ENCODE data around the gene BHLHE40.

The BHLHE40 gene

DNA sequence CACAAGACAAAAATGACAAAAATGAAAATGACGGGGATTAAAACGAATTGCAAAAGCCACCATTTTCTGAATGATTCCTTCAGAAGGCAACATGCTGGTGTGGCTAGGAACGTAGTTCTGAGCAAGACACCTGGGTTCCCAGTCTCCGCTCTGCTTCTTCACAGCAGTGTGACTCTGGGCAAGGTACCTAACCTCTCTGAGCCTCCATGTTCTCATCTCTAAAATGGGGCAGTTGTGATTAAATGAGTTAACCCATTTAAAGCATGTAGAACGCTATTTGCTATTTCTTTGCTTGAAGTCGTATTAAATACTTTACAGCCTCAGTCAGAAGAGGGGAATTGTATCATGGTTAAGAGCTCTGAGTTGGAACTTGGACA lies 23.6 kb downstream of the BHLHE40 start:
- DNase-seq, result no peak

DNA sequence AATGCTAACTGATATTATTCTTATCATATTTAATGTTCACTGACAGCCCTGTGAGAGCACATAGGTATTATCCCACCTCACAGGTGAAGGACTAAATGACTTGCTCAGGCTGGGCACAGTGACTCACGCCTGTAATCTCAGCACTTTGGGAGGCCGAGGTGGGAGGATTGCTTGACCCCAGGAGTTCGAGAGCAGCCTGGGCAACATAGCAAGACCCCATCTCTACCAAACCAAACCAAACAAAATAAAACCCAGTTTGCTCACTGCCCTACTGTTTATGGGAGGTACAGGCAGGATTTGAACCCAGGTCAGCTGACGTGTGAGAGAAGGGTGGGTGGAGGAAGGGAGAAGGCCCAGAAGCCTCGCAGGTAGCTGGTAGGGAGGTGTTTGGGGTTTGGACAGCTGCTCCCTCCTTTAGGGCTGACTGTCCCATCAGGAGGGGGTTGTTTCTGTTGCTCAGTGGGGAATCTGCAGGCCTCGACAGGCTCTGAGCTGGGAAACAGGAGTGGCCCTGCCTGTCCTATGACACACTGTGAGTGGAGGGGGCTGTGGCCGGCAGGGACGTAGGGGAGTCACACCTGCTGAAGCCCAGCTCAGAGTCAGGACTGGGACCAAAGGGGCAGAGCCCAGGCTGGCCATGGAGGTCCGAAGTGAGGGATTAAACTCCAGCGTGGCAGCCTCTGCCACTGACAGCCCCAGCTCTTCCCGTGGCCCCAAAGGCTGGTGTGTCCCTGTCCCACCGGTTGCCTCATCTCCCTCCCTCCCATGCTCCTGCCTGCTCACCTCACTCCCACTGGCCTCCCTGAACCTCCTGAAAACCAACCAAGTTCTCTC lies 25.3 kb downstream of the BHLHE40 start:
- DNase-seq, result no peak

DNA sequence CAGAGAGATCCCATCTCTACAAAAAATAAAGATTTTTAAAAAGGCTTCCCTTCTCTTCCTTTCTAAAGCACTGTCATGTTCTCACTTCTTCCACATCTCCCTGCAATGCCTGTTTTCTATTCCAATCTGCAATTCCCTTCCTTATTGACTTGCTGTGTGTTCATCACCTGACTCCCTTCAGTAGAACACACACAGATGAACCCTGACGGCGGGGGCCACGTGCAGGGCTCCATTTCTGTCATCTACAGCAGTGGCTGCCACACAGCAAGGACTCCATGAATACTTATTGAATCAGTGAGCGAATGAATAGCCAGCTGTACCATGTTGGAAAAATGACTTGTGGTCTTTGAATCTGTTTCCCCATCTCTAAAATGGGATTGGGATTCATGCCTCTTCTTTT lies 26.1 kb downstream of the BHLHE40 start:
- no peak for DNase-seq

DNA sequence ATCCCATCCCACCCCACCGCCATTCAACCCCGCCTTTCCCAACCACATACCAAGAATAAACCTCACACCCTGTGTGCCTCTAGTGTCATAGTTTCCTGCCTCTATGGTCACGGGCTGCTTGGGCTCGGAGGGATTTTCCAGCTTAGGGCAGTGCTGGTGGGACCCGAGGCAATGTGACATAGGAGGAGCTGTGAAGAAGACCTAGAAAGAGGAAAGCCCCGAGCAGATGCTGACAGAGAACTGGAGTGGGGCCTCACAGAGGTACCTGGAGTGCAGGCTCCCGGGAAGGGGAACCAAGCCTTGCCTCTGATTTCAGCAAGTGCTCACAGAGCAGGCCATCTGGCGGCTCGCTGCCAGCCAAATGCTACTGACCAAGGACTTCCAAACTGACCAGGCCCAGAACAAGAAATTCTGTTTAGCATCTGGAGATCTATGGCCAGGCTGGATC lies 27.5 kb downstream of the BHLHE40 start:
- no peak for DNase-seq

DNA sequence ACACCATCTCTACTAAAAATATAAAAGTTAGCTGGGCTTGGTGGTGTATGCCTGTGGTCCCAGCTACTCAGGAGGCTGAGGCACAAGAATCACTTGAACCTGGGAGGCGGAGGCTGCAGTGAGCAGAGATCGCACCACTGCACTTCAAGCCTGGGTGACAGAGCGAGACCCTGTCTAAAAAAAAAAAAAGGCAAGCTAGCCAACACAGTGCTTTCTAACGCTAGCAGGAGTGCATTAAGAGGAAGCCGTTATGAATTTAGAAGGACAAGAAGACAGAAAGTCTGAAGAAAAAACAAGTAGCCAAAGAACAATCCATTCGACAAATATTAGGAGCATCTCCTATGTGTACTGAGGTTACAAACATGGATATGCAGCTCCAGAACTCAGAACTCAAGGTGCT lies 28.6 kb downstream of the BHLHE40 start:
- no peak for DNase-seq

DNA sequence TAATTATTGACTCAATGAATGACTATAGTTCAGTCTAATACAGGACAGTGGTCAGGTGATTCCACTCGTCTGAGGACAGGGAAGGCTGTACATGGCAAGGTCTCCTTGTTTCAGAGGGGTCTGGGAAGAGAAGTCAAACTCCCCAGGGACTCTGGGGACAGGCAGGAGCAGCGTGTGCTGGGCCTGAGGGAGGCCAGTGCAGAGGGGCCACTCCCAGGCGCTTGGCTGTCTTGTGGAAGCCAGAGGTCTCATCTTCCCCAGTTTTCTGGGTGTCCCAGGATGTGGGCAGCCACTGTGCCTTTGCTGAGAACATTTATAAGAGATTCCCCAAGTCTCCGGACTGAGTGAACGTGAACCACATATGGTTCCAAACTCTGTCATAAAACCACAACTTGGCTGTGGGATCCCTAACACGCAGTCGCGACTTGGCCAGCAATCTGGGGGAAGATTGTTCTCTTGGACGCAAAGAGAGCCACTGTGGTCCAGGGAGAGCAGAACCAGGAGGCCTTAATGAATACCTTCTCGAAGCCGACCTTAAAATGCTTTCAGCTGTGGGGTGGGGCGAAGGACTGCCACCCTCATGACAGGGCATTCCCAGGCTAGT lies 30.4 kb downstream of the BHLHE40 start:
- DNase-seq, result no peak

DNA sequence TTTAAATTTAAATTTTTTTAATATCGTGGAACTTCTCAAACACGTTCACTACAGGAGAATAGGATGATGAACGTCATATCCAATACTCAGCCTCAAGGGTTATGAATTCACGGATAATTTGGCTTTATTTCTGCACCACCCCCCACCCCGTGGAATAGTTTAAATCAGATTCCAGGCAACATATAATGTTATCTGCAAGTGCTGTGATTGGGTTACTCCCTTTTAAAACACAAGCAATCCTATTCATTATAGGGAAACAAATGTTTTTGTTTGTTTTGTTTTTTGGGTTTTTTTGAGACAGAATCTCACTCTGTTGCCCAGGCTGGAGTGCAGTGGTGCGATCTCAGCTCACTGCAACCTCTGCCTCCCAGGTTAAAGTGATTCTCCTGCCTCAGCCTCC lies 30.9 kb downstream of the BHLHE40 start:
- no peak for DNase-seq

DNA sequence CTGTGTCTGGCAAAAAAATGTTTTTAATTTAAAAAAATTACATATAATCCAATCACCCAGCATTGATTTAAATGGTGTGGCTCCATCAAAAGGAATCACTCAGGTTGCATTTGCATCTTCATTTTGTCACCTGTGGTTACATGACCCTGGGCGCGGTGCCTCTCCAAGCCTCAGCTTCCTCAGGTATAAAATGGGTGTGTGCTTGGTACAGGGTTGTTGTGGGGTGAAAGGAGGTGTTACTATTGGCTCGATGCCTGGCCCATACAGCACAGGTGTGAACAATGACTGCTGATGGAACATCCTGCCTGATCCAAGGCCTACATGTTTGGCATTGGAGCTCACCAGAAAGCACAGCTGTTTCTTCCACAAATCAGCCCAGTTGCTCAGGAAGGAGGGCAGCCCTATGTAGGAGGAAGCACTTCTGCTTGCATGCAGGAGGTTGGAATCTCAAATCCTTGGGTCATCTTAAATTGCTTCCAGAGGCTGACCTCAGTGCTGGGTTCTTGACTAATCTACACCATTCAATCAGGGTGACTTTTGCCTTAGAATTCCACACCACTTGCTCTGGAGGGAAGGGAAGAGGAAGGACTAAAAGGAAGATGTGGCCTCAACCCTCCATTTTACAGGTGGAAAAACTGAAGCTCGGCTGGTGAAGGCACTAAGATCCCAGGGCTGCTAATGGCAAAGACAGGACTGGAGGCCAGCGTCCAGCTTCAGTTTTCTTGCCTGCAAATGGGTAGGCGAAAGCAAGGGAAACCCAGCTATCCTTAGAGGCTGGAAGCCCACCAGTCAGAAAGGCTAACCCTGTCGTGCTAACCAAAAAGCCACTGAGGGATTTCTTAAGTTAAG lies 31.7 kb downstream of the BHLHE40 start:
- DNase-seq, result no peak

DNA sequence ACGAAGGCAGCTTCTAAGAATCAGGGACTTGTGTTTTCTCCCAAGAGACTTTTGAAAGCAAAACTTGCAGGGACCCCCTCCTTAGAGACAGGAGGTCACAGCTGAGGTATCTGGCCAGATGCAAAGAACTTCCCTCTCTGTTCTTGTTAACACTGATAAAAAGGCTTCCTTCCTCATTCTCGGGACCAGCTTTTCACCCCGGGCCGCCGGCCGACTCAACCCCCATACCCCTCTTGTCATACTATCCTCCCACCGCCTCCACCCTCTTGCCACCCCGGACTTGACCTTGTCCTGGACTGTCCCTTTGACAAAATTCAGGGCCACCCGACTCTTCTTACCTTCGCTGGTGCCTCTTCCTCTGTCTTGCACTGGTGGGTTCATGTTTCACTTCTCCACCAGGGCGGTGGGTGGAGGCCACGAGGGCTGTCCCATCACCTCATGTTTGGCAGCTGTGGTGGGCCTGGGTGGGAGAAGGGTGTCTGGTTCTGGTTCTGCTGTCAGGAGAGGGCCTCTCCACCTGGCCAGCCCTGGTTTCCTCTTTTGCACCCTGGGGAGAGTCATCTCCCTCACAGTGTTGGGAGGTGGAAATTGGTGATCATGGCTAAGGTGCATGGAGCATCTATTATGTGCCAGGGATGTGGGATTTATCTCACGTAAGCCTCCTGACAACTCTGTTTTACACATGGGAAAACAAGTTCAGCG lies 32.5 kb downstream of the BHLHE40 start:
- DNase-seq, result no peak

DNA sequence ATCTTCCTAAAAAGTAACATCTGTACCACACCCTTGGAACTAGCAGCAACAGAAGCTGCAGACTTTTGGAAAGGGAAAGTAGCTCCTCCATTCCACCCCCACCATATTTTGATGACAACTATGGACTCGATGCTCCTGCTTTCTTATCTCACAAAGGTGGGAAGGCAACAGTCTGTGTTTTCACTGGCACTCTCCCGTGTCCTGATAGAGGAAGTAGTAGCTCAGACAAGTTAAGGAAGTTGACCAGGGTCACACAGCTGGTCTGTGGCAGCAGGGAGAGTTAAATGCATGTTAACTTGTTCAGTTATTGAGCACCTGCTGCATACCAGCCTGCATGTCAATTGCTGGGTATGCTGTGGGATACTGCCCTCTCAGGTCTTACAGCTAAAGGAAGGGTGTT lies 33.1 kb downstream of the BHLHE40 start:
- no peak for DNase-seq

DNA sequence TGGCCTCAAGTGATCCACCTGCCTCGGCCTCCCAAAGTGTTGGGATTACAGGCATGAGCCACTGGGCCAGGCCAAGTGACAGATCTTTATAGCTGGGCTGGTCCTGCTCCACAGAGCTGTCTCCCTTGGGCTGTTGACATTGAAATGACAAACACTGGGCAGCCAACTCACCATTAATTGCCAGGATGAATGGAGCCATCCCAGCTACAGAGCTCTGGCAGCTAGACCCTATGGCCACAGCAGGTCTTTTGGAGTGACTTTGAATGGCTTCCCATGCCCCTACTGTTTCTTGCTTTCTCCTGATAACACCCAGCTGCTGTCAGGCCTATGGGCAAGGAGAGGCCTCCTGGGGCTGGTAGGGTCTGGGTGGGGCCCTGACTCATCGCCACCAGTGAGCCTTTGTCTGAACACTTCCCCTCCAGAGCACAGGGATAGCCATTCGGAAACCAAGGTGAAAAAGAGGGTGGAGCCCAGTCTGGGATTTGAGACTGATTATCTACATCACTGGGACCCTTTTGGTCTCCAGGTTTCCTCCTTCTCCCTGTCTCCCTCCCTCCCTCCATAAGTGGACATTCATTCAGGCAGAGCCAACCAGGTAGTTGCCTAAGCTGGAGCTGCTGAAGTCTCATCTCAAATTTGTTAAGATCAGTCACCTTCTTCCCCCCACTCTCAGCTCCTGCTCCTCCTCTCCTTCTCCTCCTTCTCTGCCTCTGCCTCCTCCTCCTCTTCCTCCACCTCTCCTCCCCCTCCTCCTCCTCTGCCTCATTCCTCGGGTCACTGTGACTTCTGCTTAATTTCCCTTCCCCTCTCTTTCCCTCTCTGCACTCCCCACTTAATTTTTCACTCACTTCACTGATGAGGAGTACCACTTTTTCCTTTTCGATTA lies 34.0 kb downstream of the BHLHE40 start:
- DNase-seq, result no peak

DNA sequence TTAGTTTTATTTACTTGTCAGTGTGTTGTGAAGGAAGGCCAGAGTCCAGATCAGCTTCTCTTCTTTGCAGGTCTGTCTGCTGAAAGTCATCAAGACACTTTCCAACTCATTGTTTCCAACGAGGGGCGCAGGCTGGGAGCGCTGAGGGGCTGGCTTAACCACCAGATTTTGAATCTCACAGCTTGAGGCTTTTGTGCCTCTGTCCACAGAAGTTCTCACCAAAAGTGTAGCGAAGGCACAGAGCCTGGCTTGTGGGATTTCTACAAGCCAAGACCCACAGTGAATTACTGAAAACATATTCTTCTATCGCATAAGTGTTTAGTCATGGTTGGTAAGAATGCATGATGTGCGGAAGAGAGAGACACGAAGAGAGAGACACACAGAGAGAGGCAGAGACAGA lies 35.2 kb downstream of the BHLHE40 start:
- no peak for DNase-seq

DNA sequence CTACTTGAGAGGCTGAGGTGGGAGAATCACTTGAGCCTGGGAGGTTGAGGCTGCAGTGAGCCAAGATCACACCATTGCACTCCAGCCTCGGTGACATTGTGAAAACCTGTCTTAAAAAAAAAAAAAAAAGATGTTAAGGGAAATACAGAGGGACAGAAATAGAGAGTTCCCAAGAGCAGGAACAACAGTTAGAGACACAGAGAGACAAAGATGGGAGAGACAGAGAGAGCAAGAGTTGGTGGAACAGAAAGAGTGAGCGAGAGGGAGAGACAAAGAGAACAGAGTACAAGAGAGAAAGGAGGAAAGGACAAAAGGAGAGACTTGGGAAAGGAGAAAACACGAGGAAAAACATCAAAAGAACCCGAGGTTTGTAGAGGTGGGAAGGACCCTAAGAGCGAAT lies 35.8 kb downstream of the BHLHE40 start:
- DNase-seq, result no peak

DNA sequence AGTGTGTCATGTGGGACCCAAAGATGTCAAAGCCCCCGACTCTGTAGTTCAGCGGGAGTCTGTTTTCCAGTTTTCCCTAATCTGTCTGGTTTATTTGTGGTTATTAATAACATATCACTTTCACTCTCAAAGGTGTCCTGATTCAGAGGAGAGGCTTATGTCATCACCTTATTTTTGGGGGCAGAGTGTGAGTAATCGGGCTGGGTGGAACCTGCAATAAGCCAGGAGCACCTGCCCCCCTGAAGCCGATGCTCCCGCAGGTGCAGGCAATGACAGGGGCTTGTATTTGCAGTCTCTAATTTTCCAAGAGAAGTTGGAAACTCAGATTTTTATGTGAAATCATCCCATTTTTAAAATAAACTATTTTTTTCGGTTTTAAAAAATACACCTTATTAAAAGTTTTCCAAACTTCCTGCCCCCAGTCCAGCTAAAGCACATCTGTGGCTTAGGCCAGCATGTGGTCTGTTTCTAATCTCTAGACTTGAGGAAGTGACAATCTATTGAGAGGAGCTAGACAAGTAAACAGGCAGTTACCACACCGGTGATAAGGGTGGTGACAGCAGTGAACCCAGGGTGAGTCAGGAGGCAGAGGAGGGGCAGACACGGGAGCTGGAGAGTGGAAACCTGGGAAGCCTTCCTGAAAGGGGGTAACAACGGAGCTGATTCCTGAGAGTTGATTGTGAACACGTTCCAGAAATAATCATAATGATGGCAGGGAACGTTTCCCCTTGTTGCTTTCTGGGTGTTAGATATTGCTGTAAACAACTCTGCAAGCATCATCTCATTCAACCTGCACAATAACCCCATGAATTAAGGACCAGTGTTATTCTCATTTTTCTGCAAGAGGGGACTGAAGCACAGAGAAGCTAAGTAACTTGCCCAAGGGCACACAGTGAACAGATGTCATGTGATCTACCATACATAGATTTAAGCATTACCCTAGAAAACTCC lies 37.2 kb downstream of the BHLHE40 start:
- no peak for DNase-seq

DNA sequence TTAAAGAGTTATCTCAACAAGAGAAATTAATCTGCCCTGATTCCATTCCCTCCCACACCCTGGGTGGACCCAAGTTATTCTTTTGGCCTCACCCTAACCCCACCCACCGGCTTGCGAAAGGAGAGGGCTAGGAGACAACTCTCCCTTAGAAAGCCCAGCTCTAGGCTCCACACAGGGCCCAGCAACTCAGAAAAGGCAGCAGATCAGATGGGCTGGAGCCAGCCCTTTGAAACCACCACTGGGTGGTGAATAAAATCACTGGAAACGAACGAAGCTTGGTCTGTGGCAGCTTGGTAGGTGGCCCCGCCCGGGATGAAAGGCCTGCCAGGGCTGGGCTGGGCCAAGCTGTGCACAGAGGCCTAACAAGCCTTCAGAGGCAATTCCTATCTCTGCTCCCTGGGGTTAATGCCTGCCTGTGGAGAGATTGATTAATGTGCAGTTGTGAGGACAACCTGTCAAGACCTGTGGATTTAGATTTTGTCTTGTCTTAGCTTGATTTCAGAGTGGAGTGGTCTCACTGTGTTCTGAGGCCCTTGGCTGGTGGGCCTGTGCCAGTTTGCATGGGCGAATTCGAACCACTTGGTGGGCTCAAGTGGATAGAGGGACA lies 38.8 kb downstream of the BHLHE40 start:
- no peak for DNase-seq

DNA sequence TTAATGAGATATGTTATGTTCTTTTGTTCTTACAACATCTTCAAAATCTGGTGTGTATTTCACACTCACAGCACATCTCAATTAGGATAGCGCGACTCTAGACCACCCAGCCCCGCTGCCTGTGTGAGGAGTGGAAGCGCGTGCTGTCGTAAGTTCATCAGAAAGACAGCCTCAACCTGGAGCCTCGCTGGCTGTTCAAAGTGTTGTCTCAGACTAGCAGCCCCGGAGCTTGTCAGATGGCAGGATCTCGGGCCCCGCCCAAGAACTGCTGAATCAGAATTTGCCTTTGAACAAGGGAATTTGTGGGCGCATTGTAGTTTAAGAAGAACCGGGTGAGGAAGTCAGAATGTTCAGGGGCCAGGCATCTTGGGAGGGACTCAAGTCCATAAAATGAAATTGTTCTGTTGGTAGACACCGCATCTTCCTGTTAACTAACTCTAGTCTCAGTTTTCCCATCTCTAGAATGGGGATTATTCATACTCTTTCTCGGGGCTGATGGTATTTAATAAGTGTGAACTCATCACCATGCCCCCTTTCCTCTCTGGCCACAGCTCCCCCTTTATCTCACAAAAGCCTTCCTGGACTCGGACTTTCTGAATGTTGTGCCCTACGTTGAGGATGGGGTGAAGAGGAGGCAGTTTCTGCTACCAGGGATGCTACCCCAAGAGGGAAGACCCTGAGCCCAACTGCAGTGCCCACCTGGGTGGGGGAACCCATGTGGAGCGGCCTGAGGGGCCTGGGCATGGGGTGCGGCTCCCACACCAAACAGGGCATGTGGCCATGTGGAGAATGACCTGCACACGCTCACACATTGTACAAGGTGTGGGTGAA lies 40.4 kb downstream of the BHLHE40 start:
- no peak for DNase-seq

DNA sequence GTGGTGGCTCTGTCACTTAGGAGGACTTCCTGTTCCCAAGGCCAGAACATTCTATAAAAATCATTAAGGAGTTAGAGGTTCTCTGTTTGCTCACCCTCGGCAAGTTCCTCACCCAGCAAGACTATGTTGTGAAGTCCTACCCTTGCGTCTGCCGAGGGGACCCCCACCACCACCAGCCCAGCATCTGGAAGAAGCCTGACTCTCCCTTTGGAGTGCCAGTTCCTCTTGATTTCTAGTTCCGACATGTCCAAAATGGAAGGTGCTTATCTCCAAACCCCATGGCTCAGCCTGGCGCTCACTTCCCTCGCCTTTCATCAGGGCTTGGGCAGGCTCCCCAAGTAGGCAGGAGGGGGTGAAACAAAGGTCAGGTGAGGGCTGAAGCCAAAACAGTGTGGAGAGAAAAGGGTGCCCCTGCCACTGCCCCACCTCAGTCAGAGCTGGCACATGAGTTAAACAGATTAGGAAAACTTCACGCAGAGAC lies 41.0 kb downstream of the BHLHE40 start:
- no peak for DNase-seq

DNA sequence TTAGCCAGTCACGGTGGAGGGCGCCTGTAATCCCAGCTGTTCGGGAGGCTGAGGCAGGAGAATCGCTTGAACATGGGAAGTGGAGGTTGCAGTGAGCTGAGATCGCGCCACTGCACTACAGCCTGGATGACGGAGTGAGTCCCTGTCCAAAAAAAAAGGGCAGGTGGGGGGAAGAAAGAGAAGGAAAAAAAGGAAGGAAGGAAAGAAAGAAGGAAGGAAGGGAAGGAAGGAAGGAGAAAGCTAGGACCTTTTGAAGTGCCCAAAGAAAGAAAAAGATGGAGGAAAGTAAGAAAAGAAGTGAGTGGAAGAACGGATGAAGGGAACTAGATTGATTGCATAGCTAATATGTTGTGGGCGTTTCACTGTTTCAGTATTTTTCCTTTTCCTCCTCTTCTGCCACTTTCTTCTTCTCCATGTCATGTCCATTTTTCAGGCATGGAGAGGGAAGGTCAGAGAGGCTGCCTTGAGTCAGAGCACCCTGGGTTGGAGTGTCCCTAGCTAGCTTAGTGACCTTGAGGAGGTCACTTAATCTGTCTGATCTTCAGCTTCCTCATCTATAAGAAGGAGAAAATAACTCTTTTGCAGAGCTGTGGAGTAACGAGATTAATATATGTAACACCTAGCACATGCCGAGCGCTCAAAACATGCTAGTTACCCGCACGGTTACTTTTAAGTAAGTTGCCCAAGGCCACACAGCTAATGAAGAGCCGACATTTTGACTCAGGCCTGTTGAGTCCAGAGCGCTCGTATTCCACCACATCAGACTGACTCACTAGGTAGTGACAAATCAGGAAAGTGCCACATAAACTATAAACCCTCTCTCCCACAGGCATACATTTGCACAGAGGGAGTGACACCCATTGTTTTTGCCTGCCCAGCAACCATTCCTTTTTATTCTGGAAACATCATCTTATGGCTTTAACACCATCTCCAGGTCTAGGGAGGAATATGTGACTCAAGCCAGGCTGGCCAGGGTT lies 42.2 kb downstream of the BHLHE40 start:
- no peak for DNase-seq

Data from NCI-H2081 treated with DMSO at 0.1 percent for 48 hours (cell line).